GM21528 (cell line): ENCODE data around the gene KLHL7.
"Not testable (repeated sequence)": the region's sequence is repeated elsewhere in the genome, so short reads cannot be mapped to it uniquely, and the experiment has no call there.

Experiments
- ATAC-seq: cut with Tn5 transposase; IDR thresholded peaks from one replicate; pipeline ENCODE4 v1.9.1; 2021; ENCODE audit warnings: mild to moderate bottlenecking, moderate library complexity; ENCODE audit not compliant: unreplicated experiment, low FRiP score

Gene KLHL7

GRCh38 chr7:23168111-23168885, 62.7 kb downstream of the KLHL7 start:
- ATAC-seq = no peak

- no peak for ATAC-seq
Observed at GRCh38 chr7:23175938-23176337, 70.4 kb downstream of the KLHL7 start.

DNA sequence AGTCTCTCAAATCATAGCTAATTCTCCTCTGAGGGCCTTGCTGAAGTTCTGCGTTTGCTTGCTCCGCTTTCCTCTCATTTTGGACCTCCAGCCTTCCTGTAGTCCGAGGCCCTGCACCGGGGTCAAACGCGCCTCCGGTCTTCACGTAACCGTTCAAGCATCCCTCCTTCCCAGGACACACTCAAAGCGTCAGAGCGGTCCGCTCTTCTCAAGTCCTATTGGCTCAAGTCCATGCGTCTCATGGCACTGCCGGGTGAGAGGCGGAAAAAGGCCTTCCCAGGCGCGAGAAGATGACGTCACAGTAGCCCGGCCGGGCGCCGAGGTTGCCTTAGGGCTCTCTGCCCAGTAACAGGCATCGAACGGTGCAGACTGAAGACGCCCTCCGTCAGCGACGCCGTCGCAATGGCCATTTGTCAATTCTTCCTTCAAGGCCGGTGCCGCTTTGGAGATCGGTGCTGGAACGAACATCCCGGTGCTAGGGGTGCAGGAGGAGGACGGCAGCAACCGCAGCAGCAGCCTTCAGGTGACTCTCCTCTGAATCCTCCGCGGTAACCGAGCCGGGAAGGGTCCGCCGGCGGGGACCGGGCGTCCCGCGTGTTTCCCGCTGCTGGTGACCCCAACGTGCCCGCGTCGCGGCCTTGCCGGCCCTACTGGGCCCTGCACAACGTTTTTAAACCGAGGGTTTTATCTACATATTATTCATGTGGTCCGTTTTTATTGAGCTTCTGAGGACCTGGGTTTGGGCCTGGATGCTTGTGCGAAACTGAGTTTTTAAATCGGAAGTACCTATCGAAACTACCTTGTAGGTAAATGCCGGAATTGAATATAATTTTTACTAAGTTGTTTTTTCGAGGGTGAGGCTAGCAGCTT, 76.3 kb downstream of the KLHL7 start, which contains the start of gene NUP42:
NUP42 (plus strand) TSS at position 365 of the 870 bp plus-strand sequence; CDS start at position 403, 38 bp downstream.
- ATAC-seq = peak; percentile 97

GRCh38 chr7:23183279-23184012, 77.9 kb downstream of the KLHL7 start:
- ATAC-seq = no peak

- no peak for ATAC-seq
Observed at GRCh38 chr7:23184291-23184690, 78.7 kb downstream of the KLHL7 start.

- no peak for ATAC-seq
Observed at GRCh38 chr7:23184709-23185359, 79.2 kb downstream of the KLHL7 start.

DNA sequence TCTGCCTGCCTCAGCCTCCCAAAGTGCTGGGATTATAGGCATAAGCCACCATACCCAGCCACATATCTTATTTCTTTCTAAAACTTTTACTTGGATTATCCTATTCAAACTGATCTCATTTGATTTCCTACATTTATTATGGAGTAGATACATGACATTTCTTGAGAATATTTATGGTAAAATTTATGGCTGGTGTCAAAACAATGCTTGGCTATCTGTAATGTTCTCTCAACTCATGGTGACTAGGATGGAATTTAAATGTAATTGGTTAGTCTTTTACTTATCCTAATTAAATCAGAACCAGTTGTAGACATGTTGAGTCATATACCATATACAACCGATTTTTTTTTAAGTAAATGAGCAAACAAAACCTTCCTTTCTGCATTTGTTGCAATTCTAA, 80.4 kb downstream of the KLHL7 start:
- ATAC-seq = no peak

- no peak for ATAC-seq
Observed at GRCh38 chr7:23191022-23191421, 85.4 kb downstream of the KLHL7 start.

- not testable (repeated sequence) for ATAC-seq
Observed at GRCh38 chr7:23193650-23194227, 88.2 kb downstream of the KLHL7 start.

GRCh38 chr7:23196306-23196705, 90.7 kb downstream of the KLHL7 start:
- no peak for ATAC-seq

GRCh38 chr7:23197745-23198144, 92.2 kb downstream of the KLHL7 start:
- not testable (repeated sequence) for ATAC-seq

- ATAC-seq = no peak
Observed at GRCh38 chr7:23200331-23200730, 94.7 kb downstream of the KLHL7 start.

- no peak for ATAC-seq
Observed at GRCh38 chr7:23204241-23204640, 98.7 kb downstream of the KLHL7 start.

DNA sequence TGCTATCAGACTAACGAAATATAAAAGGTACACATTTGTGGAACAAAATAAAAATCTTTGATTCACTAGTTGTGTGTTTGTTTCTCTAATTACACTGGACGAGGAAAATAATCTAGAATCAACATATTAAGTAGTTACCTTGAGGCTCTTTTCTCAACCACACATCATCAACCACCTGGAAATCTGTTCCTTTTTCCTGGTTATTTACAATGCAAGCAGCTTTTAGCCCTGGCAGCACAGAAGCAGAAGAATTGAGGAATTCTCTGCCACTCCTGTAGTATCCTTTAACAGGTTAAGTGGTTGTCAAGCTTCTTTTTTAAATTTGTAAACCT, 100.0 kb downstream of the KLHL7 start:
- ATAC-seq = no peak

DNA sequence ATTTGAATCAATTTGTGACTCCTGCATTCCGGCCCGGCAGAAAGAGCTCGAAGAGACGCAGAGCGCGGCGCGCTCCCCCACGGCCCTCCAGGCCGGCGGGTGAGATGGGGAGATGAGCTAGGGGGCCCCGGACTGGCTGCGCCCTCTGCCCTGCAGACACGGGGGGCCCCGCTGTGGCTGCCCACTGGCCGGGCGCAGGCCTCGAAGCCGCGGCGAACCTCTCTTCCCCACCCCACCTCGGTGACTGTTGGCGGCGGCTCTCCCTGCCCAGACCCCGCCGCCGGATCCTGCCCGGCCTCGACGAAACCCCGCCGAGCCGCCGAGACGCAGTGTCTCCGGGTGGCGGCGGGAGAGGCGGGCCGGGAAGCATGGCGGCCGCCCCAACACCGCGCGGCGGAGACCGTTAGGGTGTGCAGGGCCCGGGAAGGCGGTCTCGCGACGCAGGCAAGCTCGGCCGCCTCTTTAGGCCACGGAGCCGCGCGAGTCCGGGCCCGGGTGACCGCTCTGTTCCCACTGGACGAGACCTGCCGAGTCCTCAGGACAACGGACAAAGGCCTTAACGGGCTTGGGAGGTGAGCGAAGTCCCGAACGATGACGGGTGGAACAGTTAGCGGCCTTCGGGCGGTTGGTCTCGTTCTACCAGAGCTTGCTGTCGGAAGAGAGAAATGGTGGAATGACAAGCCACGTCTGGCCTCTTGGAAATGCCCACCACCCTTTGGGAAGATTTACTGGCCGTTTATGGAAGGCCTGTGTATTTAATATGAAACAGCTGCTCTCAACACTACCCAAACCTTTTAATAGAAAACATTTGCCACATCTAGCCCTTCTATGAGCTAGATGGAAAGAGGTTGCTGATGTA, 100.6 kb downstream of the KLHL7 start:
- ATAC-seq = no peak

DNA sequence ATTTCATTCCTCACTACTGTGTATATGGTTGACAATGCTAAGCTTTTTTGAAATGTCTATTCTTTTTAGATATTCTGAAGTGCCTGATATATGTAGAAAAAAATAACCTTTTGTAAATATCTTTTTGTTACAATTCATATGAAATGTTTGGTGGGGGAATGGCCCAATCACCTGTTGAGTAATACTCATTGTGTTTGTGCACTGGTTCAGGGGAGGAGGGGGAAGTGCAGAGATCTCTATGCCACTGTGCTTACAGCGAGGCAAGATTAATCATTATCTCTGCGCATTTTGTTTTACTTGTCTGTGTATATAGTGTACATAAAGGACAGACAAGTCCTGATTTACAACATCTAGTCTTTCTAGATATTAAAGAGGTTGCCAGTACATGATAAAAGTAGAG, 101.4 kb downstream of the KLHL7 start:
- ATAC-seq = no peak

- ATAC-seq = no peak
Observed at GRCh38 chr7:23207884-23208283, 102.3 kb downstream of the KLHL7 start.

- no peak for ATAC-seq
Observed at GRCh38 chr7:23208316-23208715, 102.7 kb downstream of the KLHL7 start.

DNA sequence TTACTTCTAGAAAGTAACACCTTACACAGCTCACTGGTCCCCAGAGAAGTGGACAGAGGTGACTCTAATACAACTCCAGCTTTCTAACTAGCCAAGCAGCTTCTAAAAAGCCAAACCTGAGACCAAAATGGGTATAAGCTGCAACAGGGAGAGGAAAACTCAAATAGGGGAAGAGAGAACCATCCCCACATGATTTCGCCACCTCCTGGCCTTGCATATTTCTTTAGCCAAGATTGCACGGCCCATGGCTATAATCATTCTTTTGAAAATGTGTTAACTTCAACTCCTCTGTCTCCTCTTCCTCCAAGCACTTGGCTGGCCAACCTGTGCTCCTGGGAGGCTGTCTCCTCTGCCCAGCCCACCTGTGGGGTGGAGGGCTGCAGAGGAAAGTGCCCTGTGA, 104.9 kb downstream of the KLHL7 start:
- ATAC-seq = no peak
